GM12878 (cell line): ENCODE measurements around the gene ITSN2. TPM values are rescaled to one million over a fixed set of nuclear protein-coding genes. Genes with fewer than 3 reads are reported as not detected.
"Not testable (repeated sequence)": the region's sequence is repeated elsewhere in the genome, so short reads cannot be mapped to it uniquely, and the experiment has no call there.

Source experiments
- ATAC-seq: fragments of 200-7000 bp; cut with Tn5 transposase; 3 replicates; pipeline ENCODE4 v1.9.1; 2020; ENCODE audit warnings: mild to moderate bottlenecking, moderate library complexity
- BruUV-seq: library from RNA; stranded (reverse); fragments of 400-500 nt; replicated peaks from 2 replicates; lab custom pipeline; 2021; lab: Mats Ljungman, UMichigan
- CTCF ChIA-PET: fragments of 300-600 bp; sonication (Branson Sonifier 250); formaldehyde crosslinking; extraction: SDS; loops from one replicate; lab custom pipeline; 2021; ENCODE audit warnings: inconsistent platforms; lab: Yijun Ruan, JAX
- POLR2A ChIA-PET: fragments of 350-600 bp; formaldehyde crosslinking; extraction: SDS; loops from one replicate; lab custom pipeline; 2021; ENCODE audit warnings: inconsistent platforms; lab: Charles Lee
- RAD21 ChIA-PET: fragments of 300-600 bp; sonication (Branson Sonifier 250); formaldehyde crosslinking; loops from one replicate; lab custom pipeline; 2023; ENCODE audit warnings: antibody characterized with exemption; ENCODE audit not compliant: unreplicated experiment; lab: Charles Lee
- SMC1A ChIA-PET: fragments of 300-600 bp; sonication (Branson Sonifier 250); formaldehyde crosslinking; loops from one replicate; lab custom pipeline; 2023; ENCODE audit not compliant: unreplicated experiment, uncharacterized antibody; lab: Charles Lee
- DNase-seq: peaks from one replicate; pipeline ENCODE4 v3.0.0-alpha.2; 2011; ENCODE audit warnings: low read depth, low spot score
- FAIRE-seq: peaks from 3 replicates; lab custom pipeline; 2011; peaks lifted over from hg19 to GRCh38; lab: Jason Lieb, UNC
- H2AFZ ChIP-seq: 2 replicates; pipeline ENCODE4 v1.6.0; 2011; ENCODE audit warnings: low read depth, low read length, control low read depth; ENCODE audit not compliant: control insufficient read depth
- H3K27ac ChIP-seq: 2 replicates; pipeline ENCODE4 v1.5.1; 2011; ENCODE audit warnings: control low read depth; ENCODE audit not compliant: control insufficient read depth, insufficient read depth
- H3K27me3 ChIP-seq, 2 experiments: replicated peaks in 1 of 2; 2 replicates each; pipeline versions ENCODE4 v1.6.0 to v1.6.1; 2011; ENCODE audit warnings: low read length in 1 of 2; ENCODE audit not compliant: control insufficient read depth in 2 of 2, insufficient read depth in 2 of 2
- H3K36me3 ChIP-seq, 2 experiments: 2 replicates each; pipeline ENCODE4 v1.5.1; 2011; ENCODE audit warnings: low read length in 1 of 2; ENCODE audit not compliant: control insufficient read depth in 2 of 2, insufficient read depth in 2 of 2
- H3K4me1 ChIP-seq: 2 replicates; pipeline ENCODE4 v1.6.1; 2011; ENCODE audit warnings: mild to moderate bottlenecking, low read length, moderate library complexity, mixed read lengths; ENCODE audit not compliant: control insufficient read depth, insufficient read depth
- H3K4me2 ChIP-seq: 2 replicates; pipeline ENCODE4 v1.6.0; 2011; ENCODE audit warnings: control low read depth; ENCODE audit not compliant: control insufficient read depth, insufficient read depth
- H3K4me3 ChIP-seq: fragments of 200-600 bp; sonication (generic); 2 replicates; pipeline ENCODE4 v1.5.1; 2016
- H3K79me2 ChIP-seq: 2 replicates; pipeline ENCODE4 v1.6.0; 2011; ENCODE audit warnings: low read length; ENCODE audit not compliant: control insufficient read depth, insufficient read depth
- H3K9ac ChIP-seq: 2 replicates; pipeline ENCODE4 v1.8.0; 2011; ENCODE audit warnings: low read length, control low read depth, mixed read lengths; ENCODE audit not compliant: control insufficient read depth, insufficient read depth
- H3K9me3 ChIP-seq: replicated peaks from 3 replicates; pipeline ENCODE4 v1.5.1; 2011; ENCODE audit warnings: mild to moderate bottlenecking, low read length; ENCODE audit not compliant: control insufficient read depth, insufficient read depth
- H4K20me1 ChIP-seq: 2 replicates; pipeline ENCODE4 v1.6.0; 2011; ENCODE audit not compliant: control insufficient read depth, insufficient read depth
- ASH2L ChIP-seq: fragments of 300-600, 200-600 bp; sonication (generic); IDR thresholded peaks from 2 replicates; pipeline ENCODE4 v1.6.1; 2017; ENCODE audit warnings: low read depth, mild to moderate bottlenecking, borderline replicate concordance
- IKZF1 ChIP-seq: fragments of 450-650 bp; conservative IDR thresholded peaks from 2 replicates; pipeline ENCODE4 v1.6.1; 2017; ENCODE audit warnings: antibody characterized with exemption, mild to moderate bottlenecking
- SREBF2 ChIP-seq: IDR thresholded peaks from 2 replicates; pipeline ENCODE4 v1.6.1; 2012; ENCODE audit warnings: mild to moderate bottlenecking, low read length
- YY1 ChIP-seq: IDR thresholded peaks from 2 replicates; pipeline ENCODE4 v1.6.1; 2011; ENCODE audit warnings: low read depth, mild to moderate bottlenecking, low read length
- WGBS: methylation state at CpG from one replicate; pipeline ENCODE4 v1.1.6; 2016; ENCODE audit warnings: low lambda C conversion rate; ENCODE audit not compliant: insufficient replicate concordance, insufficient coverage; ENCODE audit errors: missing lambda C conversion rate; 5-methylcytosine and 5-hydroxymethylcytosine counted together
- in situ Hi-C: fragments of 300-500 bp; cut with MboI; formaldehyde crosslinking; loops from 9 replicates; pipeline ENCODE4 v1.14.3; 2018; ENCODE audit warnings: mixed read lengths
- intact Hi-C: fragments of 100-400 bp; cut with micrococcal nuclease; formaldehyde crosslinking; loops from one replicate; pipeline ENCODE4 v1.14.2; 2022; ENCODE audit not compliant: unreplicated experiment
- polyA plus RNA-seq, 11 experiments: library from polyadenylated mRNA; depleted of rRNA in 4 of 11; unstranded in 6 of 11; stranded (reverse) in 5 of 11; fragments of >200 nt; fragmentation: Nextera tagmentation in 4 of 11; fragmentation: Illumina TruSeq in 1 of 11; extraction: Ambion mirVana in 4 of 11; extraction: Trizol in 1 of 11; gene quantifications; 1 replicate in 1 of 11; 2 replicates in 10 of 11; pipeline versions ENCODE4 v1.2.1 to v1.2.3, GENCODE V29; 2011 to 2016; ENCODE audit warnings: inconsistent platforms in 2 of 11, missing spikeins in 2 of 11, low read depth in 1 of 11
- total RNA-seq, 4 experiments: library from RNA; depleted of rRNA in 3 of 4; stranded (reverse); fragments of >200 nt in 3 of 4; fragmentation: Illumina TruSeq in 1 of 4; extraction: Trizol in 1 of 4; gene quantifications; 2 replicates each; pipeline versions ENCODE4 v1.2.1 to v1.2.3, GENCODE V29; 2013 to 2021
- TF ChIP-seq, protein P1 (sequence below): IDR thresholded peaks from 2 replicates; pipeline ENCODE4 v1.6.1; 2012; ENCODE audit warnings: improper control_type of control experiment, low read depth, low read length; ENCODE audit not compliant: insufficient replicate concordance
- TF ChIP-seq, protein P2 (sequence below): IDR thresholded peaks from 2 replicates; pipeline ENCODE4 v1.6.1; 2011; ENCODE audit warnings: mild to moderate bottlenecking, low read depth, low read length, moderate library complexity; ENCODE audit not compliant: insufficient replicate concordance
- TF ChIP-seq, protein P3 (sequence below): fragments of 450-650 bp; IDR thresholded peaks from 2 replicates; pipeline ENCODE4 v1.6.1; 2017; ENCODE audit warnings: mild to moderate bottlenecking

Gene ITSN2
- total and polyA plus RNA-seq, 10 of the 15 experiments (the other 5 are each of a cell fraction or from before 2014, with no cell fraction given): 20.5 to 80.0 (median 54.7) TPM

DNA sequence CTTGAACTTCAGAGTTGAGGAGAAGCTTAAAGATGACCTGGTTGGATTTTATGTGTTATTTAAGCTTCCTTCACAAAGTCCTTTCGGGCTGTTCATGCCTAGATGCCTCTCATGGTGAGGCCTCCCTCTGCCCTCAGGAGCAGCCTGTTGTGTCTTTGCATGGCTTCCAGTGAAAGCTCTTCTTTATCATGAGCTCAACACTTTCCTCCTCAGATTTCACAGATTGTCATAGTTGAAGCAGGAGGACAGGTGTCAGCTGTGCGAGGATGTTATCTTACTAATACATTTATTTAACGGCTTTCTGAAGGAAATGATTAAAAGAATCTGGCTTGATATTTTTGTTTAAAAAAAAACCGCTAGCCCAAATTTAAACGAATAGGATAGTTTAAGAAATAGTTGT, 48.8 kb upstream of the ITSN2 start (continued):
- TF ChIP-seq, protein P1, sequence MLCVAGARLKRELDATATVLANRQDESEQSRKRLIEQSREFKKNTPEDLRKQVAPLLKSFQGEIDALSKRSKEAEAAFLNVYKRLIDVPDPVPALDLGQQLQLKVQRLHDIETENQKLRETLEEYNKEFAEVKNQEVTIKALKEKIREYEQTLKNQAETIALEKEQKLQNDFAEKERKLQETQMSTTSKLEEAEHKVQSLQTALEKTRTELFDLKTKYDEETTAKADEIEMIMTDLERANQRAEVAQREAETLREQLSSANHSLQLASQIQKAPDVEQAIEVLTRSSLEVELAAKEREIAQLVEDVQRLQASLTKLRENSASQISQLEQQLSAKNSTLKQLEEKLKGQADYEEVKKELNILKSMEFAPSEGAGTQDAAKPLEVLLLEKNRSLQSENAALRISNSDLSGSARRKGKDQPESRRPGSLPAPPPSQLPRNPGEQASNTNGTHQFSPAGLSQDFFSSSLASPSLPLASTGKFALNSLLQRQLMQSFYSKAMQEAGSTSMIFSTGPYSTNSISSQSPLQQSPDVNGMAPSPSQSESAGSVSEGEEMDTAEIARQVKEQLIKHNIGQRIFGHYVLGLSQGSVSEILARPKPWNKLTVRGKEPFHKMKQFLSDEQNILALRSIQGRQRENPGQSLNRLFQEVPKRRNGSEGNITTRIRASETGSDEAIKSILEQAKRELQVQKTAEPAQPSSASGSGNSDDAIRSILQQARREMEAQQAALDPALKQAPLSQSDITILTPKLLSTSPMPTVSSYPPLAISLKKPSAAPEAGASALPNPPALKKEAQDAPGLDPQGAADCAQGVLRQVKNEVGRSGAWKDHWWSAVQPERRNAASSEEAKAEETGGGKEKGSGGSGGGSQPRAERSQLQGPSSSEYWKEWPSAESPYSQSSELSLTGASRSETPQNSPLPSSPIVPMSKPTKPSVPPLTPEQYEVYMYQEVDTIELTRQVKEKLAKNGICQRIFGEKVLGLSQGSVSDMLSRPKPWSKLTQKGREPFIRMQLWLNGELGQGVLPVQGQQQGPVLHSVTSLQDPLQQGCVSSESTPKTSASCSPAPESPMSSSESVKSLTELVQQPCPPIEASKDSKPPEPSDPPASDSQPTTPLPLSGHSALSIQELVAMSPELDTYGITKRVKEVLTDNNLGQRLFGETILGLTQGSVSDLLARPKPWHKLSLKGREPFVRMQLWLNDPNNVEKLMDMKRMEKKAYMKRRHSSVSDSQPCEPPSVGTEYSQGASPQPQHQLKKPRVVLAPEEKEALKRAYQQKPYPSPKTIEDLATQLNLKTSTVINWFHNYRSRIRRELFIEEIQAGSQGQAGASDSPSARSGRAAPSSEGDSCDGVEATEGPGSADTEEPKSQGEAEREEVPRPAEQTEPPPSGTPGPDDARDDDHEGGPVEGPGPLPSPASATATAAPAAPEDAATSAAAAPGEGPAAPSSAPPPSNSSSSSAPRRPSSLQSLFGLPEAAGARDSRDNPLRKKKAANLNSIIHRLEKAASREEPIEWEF: no peak
- TF ChIP-seq YY1 (no peak), SREBF2 (no peak), ASH2L (no peak), IKZF1 (no peak)
- TF ChIP-seq, protein P2, sequence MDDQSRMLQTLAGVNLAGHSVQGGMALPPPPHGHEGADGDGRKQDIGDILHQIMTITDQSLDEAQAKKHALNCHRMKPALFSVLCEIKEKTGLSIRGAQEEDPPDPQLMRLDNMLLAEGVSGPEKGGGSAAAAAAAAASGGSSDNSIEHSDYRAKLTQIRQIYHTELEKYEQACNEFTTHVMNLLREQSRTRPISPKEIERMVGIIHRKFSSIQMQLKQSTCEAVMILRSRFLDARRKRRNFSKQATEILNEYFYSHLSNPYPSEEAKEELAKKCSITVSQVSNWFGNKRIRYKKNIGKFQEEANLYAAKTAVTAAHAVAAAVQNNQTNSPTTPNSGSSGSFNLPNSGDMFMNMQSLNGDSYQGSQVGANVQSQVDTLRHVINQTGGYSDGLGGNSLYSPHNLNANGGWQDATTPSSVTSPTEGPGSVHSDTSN: no peak
- TF ChIP-seq, protein P3, sequence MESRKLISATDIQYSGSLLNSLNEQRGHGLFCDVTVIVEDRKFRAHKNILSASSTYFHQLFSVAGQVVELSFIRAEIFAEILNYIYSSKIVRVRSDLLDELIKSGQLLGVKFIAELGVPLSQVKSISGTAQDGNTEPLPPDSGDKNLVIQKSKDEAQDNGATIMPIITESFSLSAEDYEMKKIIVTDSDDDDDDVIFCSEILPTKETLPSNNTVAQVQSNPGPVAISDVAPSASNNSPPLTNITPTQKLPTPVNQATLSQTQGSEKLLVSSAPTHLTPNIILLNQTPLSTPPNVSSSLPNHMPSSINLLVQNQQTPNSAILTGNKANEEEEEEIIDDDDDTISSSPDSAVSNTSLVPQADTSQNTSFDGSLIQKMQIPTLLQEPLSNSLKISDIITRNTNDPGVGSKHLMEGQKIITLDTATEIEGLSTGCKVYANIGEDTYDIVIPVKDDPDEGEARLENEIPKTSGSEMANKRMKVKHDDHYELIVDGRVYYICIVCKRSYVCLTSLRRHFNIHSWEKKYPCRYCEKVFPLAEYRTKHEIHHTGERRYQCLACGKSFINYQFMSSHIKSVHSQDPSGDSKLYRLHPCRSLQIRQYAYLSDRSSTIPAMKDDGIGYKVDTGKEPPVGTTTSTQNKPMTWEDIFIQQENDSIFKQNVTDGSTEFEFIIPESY: no peak

DNA sequence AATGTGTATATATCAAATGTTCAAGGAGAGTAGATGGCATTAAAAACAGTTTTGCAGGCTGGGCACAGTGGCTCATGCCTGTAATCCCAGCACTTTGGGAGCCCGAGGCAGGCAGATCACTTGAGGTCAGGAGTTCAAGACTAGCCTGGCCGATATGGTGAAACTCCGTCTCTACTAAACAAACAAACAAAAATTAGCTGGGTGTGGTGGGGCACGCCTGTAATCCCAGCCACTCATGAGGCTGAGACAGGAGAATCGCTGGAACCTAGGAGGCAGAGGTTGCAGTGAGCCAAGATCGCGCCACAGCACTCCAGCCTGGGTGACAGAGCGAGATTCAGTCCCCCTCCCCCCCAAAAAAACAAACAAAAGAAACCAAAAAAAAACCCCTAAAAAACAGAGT, 48.4 kb upstream of the ITSN2 start:
- H2AFZ ChIP-seq, H3K79me2 ChIP-seq, BruUV-seq, ATAC-seq, H3K9me3 ChIP-seq, FAIRE-seq, H3K36me3 ChIP-seq, H3K27me3 ChIP-seq, DNase-seq, intact Hi-C loops, H3K9ac ChIP-seq, H3K4me1 ChIP-seq, H4K20me1 ChIP-seq, H3K4me2 ChIP-seq, H3K27ac ChIP-seq, H3K4me3 ChIP-seq: not testable (repeated sequence)
- in situ Hi-C loops: loop anchor here (5.0 kb wide), 2 partner anchors 419 to 724 kb away; no protein-coding TSS in a partner anchor
- ChIA-PET POLR2A (interaction anchor here (1.2 kb wide), 1 partner anchor 418 kb away, joined by 3 read pairs; no protein-coding TSS in a partner anchor), CTCF (interaction anchor here (0.6 to 4.2 kb wide), 23 partner anchors 9 to 820 kb away, joined by 3 to 124 read pairs (median 4); no protein-coding TSS in a partner anchor), RAD21 (interaction anchor here (0.6 to 3.1 kb wide), 7 partner anchors 357 to 720 kb away, joined by 3 to 66 read pairs (median 3); no protein-coding TSS in a partner anchor), SMC1A (interaction anchor here (1.0 to 3.9 kb wide), 10 partner anchors 14 to 719 kb away, joined by 3 to 55 read pairs (median 4); no protein-coding TSS in a partner anchor)
- WGBS: 44% methylated on average over 8 of the region's 8 CpGs
